T-helper 22 cell (primary cell): Measurements from ENCODE around the gene MED7.
A peak's percentile ranks its signal among the peaks of the same experiment; 100 is the strongest.

ENCODE experiments used
- DNase-seq: peaks from one replicate; pipeline ENCODE4 v3.0.0-alpha.2; 2020; ENCODE audit warnings: low read depth

Gene MED7

DNA sequence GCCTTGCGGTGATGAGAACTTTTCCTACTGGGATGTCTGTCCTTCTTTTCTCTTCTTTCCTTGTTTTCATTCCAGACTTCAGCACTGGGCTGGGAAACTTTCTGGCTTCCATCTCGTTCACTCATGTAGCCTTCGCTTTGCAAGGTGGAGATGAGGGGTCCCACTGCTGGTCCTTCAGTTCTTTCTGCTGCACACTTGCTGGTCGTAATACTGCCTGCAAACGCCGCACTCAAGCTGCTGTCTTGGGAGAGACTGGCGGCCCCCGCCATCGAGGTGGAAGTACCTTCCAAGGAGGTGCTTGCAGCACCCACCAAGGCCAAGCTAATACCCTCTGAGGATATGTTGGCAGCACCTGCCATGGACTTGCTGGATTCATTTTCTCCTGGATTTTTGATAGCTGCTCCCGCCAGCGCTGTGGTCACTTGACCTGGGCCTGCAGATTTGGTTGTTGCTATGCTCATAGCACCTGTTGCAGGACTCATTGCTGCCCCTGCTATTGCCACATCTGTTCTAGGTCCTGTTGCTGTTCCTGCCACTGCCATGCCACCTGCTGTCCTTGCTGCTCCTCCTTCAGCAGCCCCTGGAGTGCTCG, 20.4 kb upstream of the MED7 start:
- no peak for DNase-seq

DNA sequence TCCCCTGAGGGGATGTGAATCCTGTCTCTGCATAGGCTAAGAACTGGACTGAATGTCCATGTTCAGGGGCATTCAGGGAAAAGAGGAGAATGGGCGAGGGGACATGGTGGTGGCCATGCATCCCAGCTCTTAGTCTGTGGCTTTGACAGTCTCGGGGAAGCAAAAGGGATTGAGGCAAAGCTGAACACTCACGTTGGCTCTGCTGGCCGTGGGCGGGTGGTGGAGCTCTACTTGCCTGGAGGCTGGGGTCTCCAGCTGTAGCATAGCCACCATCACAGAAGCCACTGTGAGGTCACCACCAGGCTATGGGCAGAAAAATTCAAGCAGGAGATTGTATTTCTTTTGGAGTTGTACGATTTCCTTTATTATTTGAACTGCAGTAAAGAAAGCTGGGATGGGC, 19.3 kb upstream of the MED7 start:
- no peak for DNase-seq

DNA sequence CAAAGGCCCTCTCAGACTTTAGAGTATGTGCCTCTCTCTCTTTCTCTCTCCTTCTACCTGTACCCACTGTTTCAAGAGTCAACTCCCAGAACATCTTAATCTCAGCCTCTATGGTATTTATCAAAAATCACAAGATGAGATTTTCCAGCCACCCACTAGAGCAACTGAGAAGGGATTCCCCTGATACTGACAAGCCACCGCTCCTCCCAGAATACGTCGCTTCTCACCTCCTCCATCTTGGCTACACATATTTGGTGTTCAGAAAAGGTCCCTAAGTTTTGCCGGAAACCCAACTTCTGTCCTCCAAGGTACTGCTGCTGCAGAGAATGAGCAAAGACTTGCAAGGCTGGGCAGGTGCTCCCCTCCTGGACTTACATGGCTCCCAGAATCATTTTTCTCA, 17.3 kb upstream of the MED7 start:
- DNase-seq = peak; percentile 60

DNA sequence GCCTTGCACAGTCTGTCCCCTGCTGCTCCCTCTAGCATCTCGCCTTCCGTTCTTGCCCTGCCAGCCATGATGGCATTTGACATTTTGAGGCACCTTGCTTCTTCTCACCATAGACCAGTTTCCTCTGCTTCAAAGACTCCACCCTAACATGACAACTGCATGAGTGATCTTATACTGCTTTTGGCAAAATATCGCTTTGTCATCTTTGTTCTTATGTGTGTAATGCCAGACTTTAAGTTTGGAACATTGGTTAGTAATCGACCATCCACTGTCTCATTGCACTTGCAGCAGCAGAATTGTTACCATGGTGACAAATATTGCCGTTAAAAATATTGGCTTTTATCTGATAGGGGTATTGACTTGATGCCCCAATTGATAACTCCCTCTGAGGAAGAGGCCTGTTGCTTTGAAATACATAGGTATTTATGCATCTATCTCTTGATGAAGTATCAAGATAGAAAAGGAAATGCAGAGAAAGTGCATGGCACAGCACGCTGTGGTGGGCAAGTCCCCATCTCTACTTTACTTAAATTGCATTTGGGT, 16.6 kb upstream of the MED7 start:
- DNase-seq = peak; percentile 61

DNA sequence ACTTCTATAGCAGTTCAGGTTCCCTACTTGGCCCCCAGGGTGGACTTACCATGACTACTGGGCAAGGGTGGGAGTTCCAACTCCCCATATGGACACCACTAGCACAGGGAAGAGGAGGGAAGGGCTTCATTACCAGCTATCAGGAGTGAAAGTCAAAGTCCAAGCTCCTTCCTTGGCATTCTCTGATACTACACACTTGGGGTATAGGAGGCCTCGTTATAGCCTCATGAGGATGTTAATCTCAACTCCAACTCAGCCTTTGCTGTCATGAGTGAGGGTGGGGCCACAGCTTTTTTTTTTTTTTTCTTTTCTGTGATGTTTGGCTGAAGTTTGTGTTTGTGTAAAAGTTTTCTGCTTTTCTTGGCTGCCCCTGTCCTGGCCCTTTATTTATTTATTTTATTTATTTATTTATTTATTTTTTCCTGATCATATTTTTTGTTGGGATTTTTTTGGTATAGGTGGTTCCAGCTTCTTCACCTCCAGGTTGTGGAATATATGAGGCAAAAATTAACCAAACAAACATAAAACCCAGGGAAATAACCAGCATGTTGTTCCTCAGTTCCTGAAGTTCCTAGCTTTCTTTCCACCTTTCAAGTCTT, 14.7 kb upstream of the MED7 start:
- no peak for DNase-seq

DNA sequence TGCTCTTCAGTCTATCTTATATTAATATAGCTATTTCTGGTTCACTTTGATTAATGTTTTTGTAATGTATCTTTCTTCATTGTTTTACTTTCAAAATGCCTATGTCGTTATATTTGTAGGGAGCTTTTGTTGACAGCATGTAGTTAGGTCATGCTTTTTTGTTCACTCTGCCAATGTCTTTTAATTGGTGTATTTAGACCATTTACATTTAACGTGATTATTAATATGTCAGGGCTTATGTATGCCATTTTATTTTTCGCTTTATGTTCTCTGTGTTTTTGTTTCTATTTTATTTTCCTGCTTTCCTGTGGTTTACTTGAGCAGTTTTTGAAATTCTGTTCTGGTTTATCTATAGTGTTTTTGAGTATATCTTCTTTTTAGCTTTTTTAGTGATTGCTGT, 12.6 kb upstream of the MED7 start:
- DNase-seq = no peak

DNA sequence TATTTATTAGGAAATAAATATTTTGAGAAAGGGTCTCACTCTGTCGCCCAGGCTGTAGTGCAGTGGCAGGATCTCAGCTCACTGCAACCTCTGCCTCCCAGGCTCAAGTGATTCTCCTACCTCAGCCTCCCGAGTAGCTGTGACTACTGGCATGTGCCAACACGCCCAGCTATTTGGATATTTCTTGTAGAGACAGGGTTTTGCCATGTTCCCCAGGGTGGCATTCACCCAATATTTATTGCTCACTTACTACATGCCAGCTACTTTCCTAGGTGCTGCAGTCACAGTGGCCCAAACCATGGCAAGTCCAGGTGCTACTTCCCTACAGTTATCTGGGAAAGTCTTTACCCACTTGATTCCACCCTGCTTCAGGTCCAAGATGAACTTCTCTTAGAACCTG, 8.3 kb upstream of the MED7 start:
- DNase-seq = no peak

DNA sequence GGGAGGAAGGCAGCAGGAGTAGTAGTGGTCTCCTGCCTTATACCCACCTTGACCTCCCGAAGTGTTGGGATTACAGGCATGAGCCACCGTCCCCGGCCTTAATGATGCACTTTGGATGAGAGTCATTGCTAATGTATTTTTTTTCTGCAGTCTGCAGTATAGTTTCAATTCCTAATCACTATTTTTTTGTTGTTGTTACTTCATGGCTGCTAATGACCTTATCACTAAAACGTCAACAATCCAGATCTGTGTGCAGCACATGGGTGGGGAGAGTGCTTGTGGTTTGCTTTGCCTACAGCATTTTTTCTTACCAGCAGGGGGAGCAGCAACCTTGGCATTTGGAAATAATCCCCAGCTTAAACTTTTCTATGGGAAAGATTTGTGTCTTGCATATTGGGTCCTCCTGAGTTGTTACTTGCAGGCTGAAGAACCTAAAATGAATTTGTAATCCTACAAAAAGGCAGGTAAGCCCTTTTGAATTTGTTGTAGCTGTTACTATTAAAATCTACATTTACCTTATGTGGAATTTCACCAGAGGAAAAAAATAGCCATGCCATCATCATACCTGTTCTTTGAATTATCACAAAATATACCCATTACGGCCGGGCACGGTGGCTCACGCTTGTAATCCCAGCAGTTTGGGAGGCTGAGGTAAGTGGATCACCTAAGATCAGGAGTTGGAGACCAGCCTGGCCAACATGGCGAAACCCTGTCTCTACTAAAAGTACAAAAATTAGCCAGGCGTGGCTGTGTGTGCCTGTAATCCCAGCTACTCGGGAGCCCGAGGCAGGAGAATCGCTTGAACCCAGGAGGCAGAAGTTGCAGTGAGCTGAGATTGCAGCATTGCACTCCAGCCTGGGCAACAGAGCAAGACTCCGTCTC, 6.3 kb upstream of the MED7 start:
- DNase-seq = peak; percentile 61

DNA sequence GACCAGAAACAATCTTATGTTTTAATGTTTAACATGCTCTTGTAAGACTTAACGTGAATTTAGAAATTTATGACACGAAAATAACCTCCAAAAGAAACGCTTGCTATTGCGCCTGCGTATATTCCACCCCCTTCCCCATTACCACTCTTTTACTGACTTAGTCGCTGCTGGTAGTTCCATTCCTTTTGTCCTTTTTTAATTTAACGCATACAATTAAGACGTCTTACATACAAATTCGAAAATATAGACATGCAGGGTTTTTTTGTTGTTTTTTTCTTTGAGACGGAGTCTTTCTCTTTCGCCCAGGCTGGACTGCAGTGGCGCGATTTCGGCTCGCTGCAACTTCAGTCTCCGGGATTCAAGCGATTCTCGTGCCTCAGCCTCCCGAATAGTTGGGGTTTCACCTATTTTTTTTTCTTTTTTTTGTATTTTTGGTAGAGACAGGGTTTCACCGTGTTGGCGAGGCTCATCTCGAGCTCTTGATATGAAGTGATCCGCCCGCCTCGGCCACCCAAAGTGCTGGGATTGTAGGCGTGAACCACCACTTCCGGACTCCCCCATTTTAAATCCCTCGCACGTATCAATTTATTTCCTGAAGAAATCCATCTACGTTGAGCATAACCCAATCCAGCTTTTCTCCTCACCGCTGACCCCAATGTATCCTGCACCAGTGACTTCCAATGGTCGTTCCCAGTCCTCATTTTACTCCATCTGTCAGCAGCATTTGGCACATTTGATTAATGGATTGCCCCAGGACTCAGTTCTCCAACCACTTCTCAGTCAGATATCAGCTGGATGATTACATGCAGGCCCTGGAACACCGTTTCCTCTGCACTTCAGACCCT, 684 bp upstream of the MED7 start:
- DNase-seq = peak; percentile 24

DNA sequence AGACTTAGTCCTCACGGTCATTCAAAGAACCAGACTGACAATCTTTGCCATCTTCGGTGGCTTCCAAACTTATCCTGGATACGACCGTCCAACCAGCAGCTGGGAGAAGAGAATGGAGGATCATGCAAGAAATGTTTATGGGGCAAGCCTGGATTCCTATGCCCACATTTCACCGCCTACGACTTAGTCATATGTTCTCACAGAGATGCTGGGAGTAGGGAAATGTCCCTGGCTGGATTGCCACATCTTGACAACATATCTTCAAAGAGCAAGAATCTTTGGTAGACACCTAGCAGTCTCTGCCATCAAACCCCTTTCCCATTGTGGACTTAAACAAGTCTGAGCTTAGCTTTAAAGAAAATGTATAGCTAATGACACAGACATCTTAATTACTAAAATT, 5.0 kb downstream of the MED7 start:
- DNase-seq = no peak

DNA sequence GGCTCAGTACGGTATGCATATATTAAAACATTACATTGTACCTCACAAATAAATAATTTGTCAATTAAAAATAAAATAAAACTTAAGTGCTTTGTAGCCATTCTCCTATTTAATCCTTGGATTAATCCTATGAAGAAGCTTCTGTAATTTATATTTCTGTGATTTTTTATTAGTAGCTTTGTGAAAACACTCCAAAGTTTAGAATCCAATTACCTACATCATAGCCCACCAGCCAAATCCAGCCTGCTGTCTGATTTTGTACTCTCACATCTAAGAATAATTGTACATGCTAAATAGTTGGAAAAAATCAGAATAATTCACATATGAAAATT, 10.4 kb downstream of the MED7 start:
- no peak for DNase-seq

DNA sequence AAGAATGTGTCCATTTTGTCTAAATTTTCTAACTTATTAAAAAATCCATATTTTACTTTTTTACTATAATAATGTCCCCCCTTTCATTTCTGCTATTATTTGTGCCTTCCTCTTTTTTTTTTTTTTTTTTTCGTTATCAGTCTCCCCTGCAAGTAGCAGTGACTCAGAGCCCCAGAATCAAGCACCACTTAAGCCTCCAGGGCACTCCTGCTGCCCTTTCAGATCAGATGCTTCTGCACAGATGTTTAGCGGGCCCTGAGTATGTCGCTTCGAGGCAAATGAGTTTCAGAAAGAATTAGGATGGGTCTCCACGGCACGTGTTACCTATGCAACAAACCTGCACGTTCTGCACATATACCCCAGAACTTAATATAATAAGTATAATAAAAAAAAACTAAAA, 11.7 kb downstream of the MED7 start:
- DNase-seq = no peak

DNA sequence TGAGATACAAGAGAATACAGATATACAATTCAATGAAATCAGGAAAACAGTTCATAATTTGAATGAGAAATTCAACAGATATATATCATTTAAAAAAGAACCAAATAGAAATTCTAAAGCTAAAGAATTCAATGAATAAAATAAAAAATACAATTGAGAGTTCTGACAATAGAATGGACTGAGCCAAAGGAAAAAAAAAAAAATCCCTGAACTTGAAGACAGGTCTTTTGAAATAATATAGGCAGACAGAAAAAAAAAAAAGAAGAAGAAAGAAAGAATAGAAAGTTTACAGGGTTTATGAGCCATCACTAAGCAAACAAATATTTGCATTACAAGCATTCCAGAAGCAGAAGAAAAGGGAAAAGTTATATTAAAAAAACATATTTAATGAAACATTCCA, 21.0 kb downstream of the MED7 start:
- no peak for DNase-seq

DNA sequence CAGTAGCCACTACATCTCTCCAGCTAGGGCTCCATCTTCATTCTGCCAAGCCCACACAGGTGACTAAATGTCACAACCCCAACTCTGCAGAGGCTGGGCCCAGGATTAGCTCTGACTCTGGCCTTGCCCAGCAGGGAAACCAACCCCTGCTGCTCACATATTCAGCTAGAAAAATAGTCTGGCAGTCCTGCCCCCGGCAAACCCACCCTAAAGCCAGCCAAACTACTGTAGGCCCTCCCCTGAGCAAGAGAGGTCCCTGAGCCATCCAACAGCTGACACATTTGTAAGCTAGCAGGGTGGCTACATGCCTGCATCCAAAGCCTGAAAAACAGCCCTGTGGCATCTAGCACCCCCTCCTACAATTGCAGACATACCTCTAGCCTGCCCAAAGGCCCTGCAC, 22.6 kb downstream of the MED7 start:
- DNase-seq = no peak

DNA sequence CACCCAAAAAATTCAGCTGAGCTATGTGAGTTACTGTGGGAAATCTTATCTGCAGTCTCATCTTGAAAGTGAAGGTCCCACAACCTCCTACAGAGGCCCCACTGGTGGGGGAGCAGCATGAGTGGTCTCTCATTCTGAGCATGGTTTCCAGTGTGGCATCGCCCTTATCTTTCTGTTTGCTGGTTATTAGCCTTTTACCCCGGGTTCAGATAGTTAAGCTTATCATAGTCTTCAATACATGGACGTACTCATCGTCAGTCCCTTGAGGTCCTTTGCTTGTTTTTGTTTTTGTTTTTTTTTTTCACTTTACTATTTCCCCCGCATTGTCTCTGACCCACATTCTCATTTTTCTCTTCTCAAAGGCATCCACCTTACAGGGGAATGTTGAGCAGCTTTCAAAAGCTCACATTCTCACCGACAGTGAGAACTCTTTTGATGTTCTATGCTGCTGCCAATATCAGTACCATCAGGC, 26.1 kb downstream of the MED7 start:
- no peak for DNase-seq

DNA sequence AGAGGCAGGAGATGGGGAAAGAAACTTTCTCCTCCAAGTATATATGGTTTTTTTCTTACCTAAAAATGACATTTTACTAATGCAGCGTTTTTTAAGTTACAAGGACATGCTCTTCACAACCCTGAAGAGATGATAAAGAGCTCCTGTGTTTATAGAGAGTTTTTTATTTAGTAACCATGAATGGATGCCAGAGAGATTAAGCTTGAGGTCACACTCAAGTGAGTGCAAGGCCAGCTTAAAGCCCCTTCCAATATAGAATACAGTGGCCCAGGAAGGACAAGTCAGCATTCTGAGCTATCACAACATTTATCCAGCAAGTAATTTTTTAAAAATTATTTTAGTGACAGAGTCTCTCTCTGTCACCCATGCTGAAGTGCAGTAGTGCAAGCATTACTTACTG, 27.2 kb downstream of the MED7 start:
- DNase-seq = no peak

DNA sequence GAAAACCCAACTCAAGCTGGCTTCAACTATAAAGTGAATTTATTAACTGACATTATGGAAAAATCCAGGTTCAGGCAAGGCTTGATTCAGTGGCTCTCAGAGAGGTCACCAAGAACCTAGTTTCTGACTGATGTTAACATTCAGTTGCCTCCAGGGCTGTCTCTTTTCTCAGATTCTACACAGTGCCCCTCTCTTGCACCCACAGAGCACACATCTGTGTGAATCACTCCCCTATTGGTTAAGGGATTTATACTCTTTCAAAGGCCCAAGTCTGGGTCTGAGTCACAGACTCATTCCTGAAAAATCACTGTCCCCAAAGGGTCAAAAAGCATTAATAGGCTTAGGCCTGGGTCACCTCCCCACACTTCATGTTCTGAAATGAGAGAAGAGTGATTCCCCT, 27.7 kb downstream of the MED7 start:
- no peak for DNase-seq

DNA sequence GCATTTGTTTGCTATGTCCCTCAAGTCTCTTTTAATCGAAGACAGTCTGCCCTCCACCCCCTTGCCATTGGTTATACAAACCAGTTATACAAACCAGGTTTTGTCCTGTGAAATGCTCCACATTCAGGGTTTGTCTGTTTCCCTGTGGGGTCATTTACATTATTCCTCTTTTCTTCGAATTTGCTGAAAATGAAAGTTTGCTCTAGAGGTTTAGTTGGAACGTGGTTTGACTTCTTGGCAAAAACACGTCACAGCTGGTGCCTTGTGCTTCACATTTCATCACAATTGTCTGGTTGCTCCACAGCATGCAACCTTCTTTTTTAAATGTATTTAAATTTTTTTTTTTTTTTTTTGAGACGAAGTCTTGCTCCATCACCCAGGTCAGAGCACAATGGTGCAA, 29.7 kb downstream of the MED7 start:
- no peak for DNase-seq

DNA sequence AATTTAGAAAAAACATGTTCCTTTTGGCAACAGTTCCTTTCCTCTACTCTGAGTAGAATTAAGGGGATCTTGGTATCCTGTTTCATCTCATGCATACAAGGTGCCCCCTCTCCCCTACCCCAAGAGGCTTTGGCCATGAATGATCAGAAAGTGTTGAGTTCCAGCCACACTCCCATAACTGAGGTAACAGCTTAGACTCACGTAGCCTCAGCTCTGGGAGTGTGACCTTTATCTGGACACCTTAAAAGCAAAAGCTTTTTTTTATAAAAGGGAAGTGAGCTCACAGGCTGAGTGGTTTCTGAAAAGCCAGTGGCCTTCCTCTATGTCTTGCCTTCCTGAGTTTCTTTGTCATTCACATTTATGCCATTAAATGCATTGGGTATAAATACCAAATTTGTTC, 32.9 kb downstream of the MED7 start:
- no peak for DNase-seq

DNA sequence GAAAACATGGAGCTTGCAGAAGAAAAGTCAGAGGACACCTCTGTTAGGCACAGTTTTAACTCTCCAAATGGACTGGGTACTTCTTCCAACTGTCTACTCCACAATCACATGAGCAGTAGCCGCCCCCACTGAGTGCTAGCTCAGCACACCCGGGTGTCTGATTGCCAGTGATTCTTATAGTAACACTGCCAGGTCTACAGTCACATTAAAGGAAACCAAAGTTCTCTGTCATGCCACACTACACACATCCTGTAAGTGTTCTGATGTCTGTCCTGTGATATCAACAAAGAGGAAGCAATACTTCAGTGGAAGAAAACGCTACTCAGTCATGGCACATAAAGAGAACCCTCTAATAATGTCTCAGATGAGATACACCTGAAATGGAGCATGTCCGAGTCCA, 33.7 kb downstream of the MED7 start, which contains the start of gene HAVCR2:
Gene HAVCR2, minus strand, starts transcription at position 69 of the 400 bp plus-strand sequence. Its CDS starts 61 bp downstream, at position 8.
- peak; percentile 8 for DNase-seq

DNA sequence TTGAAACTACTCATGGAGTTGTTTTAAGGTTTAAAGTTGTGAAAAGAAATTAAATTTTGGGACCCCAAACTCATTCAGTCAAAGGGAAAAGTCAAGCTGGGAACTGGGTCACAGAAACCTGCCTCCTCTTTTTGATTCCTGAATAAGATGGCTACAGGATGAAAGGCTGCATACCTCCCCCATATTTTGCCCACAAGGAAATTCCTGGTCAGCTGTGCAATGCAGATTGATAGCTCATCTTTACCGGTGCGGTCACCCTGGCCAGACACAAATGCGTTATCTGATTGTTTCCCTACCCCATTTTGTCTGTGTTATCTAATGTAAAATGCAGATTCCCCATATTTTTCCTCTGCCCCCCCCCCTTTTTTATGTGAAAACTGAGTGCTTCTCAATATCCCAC, 35.2 kb downstream of the MED7 start:
- DNase-seq = no peak
